ENCODE results near the gene ADCY7.

- no peak for TF ChIP-seq POLR2A (IDR thresholded peaks at IDR 0.05)
- TF ChIP-seq, protein P1, sequence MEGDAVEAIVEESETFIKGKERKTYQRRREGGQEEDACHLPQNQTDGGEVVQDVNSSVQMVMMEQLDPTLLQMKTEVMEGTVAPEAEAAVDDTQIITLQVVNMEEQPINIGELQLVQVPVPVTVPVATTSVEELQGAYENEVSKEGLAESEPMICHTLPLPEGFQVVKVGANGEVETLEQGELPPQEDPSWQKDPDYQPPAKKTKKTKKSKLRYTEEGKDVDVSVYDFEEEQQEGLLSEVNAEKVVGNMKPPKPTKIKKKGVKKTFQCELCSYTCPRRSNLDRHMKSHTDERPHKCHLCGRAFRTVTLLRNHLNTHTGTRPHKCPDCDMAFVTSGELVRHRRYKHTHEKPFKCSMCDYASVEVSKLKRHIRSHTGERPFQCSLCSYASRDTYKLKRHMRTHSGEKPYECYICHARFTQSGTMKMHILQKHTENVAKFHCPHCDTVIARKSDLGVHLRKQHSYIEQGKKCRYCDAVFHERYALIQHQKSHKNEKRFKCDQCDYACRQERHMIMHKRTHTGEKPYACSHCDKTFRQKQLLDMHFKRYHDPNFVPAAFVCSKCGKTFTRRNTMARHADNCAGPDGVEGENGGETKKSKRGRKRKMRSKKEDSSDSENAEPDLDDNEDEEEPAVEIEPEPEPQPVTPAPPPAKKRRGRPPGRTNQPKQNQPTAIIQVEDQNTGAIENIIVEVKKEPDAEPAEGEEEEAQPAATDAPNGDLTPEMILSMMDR (IDR thresholded peaks at IDR 0.05), result no peak
These were observed 36.8 kb downstream of the ADCY7 start for GRCh38 chr16:50303041-50303604.

Measured in right lobe of liver (tissue), 4 donors.